NCI-H1105 (cell line): ENCODE measurements around the gene ZNF14.
"Not testable (repeated sequence)": the region's sequence is repeated elsewhere in the genome, so short reads cannot be mapped to it uniquely, and the experiment has no call there.

Experiments
- DNase-seq: peaks from one replicate; lab custom pipeline; 2025; lab: John Stamatoyannopoulos, UW

Gene ZNF14

GRCh38 chr19:19732579-19733501 is at the start of gene ZNF14:
ZNF14 (minus strand) TSS chr19:19733112; CDS start chr19:19732958, 154 bp downstream.
- peak; percentile 96 for DNase-seq

GRCh38 chr19:19781791-19782190 is 48.9 kb upstream of the ZNF14 start:
- DNase-seq = peak; percentile 89

GRCh38 chr19:19778666-19779065 is 45.8 kb upstream of the ZNF14 start:
- DNase-seq = no peak

GRCh38 chr19:19777692-19778091 is 44.8 kb upstream of the ZNF14 start:
- no peak for DNase-seq

- peak; percentile 94 for DNase-seq
Observed at GRCh38 chr19:19776206-19777008, 43.5 kb upstream of the ZNF14 start.

- peak; percentile 41 for DNase-seq
Observed at GRCh38 chr19:19775891-19776205, 42.9 kb upstream of the ZNF14 start.

- DNase-seq = no peak
Observed at GRCh38 chr19:19774354-19775033, 41.6 kb upstream of the ZNF14 start.

- DNase-seq = not testable (repeated sequence)
Observed at GRCh38 chr19:19771963-19772362, 39.1 kb upstream of the ZNF14 start.

- DNase-seq = not testable (repeated sequence)
Observed at GRCh38 chr19:19769971-19770370, 37.1 kb upstream of the ZNF14 start.

GRCh38 chr19:19758164-19758563 is 25.3 kb upstream of the ZNF14 start:
- DNase-seq = no peak

GRCh38 chr19:19752760-19753403 is 20.0 kb upstream of the ZNF14 start:
- no peak for DNase-seq

GRCh38 chr19:19751846-19752245 is 18.9 kb upstream of the ZNF14 start:
- DNase-seq = no peak

- DNase-seq = no peak
Observed at GRCh38 chr19:19750842-19751790, 18.2 kb upstream of the ZNF14 start.

- no peak for DNase-seq
Observed at GRCh38 chr19:19749908-19750841, 17.3 kb upstream of the ZNF14 start.

GRCh38 chr19:19749117-19749907 is 16.4 kb upstream of the ZNF14 start:
- DNase-seq = no peak

- no peak for DNase-seq
Observed at GRCh38 chr19:19748249-19748938, 15.5 kb upstream of the ZNF14 start.

- DNase-seq = no peak
Observed at GRCh38 chr19:19747357-19748220, 14.7 kb upstream of the ZNF14 start.
